Measurements from ENCODE around the gene LRP1. TPM values are rescaled to one million over a fixed set of nuclear protein-coding genes. Genes with fewer than 3 reads are reported as not detected.

LRP1 gene
- polyA plus RNA-seq, 4 donors, result 65.3 to 234 (median 81.0) TPM

DNA sequence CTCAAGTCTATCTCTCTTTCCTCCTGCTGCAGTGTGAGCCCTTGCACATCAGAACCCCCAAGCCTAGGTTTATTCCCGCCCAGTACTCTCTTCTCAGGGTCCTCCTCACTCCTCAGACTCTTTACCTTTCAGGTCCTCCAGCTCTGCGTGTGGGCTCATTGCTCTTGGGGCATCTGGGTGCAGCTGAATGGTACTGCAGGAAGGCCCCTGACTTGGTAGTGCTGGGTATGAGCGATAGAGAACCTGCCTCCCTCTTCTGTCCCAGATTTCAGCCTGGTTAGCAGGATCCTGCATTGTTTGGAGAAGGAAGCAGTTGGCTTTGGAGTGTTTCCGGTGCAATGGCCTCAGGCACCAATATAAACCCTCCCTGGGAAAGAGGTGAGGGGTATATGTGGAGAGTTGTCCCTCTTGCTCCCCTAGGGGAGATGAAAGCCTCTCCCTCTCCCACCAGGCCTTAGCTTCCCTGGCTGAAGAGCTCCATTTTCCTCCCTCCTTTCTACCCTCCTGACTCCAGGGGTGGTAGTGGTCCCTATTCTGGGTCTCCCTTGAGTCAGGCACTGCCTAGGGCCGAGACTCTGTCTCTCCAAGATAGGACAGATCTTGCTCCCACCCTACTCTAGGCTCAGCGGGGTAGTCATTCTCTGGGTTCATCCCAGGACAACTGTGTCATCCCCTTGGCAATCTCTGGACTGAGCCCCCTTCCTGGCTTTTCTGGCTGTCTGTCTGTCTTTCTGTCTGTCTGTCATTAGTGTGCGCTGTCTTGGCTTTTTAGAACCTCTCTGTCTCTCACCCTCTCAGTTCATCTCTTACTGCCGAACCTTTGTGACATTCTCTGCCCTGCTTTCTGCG, 3.8 kb downstream of the LRP1 start:
- DNase-seq (ENCODE audit: low read depth in 4 of 4, low spot score in 3 of 4), result no peak

DNA sequence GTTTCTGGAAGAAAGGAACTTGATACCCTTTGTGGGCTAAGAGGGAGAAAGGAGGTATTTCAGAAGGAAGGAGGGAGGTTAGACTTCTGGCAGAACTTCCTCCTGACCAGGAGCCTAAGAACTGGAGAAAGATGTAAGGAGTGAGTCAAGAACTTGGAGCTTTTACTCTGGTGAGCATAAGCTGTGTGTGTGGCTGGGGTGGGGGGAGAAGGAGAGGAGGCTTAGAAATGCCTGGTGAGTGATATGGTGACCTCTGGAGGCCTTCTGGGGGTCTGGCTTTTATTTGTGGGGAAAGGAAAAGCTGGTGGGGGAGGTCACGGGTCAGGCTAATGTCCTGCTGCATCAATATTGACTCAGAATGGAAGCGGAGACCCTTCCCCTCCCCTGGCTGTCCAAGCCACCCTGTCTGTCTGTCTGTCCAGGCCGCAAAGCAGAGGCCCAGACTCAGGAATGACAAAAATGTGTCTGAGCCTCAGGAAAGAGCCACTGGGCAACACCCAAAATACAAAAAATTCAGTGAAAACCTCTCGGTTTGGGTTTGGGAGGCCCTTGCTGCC, 4.8 kb downstream of the LRP1 start:
- DNase-seq (ENCODE audit: low read depth in 4 of 4, low spot score in 3 of 4), result no peak

DNA sequence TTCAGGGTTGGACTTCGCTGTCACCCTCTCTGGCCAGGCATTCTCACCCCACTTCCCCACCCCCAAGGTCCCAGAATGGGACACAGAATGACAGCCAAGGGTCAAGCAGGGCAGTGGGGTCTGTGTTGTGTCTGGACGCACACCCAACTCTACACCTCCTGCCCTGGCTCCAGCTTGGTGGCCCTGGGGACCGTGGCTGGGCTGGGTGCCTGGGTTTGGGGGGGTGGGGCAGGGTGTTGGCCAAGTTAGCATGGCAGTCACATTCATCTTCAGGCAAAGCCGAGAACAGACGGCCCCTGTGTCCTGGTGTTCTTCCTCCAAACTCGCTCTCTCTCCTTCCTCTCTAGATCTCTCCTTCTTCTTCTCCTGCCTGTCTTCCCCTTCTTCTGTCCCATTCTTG, 5.6 kb downstream of the LRP1 start:
- no peak for DNase-seq (ENCODE audit: low read depth in 4 of 4, low spot score in 3 of 4)

GRCh38 chr12:57134949-57135348, 6.7 kb downstream of the LRP1 start:
- DNase-seq (ENCODE audit: low read depth in 4 of 4, low spot score in 3 of 4), result no peak

DNA sequence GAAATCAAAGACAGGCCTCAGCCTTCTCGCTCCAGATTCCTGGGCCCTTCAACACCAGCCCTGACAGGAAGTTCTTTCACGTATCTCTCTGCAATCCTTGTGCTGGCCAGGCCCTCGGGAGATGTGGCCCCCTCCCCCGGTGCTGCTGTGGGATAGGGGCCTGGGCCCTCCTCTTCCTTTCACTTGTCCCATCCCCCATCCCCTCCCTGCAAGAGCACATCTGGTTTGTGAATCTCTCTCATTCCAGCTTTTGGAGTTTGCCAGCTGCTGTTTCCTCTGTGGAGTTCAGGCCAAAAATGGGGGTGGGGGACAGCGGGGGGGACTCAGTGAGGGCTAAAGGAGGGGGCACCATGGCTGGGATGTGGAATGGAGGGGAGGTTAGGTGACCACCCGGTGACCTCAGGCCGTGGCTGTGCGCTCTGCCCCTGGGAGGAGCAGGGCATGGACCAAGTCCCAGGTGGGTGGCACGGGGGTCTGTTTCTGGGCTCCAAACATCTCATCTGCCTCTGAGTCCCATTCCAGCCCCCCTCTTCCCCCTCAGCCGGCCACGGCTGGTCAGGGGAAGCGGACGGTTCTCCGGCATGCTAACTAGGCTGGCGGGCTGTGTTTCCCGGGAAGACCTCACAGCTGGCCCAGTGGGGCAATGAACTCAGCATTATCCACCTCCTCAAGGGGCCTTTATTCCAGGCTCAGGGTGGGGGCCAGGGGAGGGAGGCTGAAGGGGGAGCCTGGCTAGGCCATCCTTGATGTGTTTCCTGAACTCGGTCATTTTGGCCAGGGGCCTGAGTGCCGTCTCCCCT, 7.4 kb downstream of the LRP1 start:
- no peak for DNase-seq (ENCODE audit: low read depth in 4 of 4, low spot score in 3 of 4)

GRCh38 chr12:57138526-57139272, 10.4 kb downstream of the LRP1 start:
- DNase-seq (ENCODE audit: low read depth in 4 of 4, low spot score in 3 of 4), result no peak

- DNase-seq (ENCODE audit: low read depth in 4 of 4, low spot score in 3 of 4), result no peak
These were observed 11.7 kb downstream of the LRP1 start for GRCh38 chr12:57139796-57140649.

DNA sequence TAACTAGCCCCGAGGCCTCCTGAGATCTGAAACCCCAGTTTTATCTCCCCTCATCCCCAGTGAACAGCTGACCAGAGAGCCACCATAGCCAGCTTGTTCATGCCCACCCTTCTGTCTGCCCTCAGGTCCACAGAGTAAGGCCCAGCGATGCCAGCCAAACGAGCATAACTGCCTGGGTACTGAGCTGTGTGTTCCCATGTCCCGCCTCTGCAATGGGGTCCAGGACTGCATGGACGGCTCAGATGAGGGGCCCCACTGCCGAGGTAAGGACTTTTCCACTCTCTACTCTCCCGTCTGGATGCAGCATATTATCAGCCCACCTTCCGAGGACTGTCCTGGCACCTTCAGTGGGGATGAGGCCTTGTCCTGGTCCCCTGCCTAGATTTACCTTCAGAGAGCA, 13.0 kb downstream of the LRP1 start:
- no peak for DNase-seq (ENCODE audit: low read depth in 4 of 4, low spot score in 3 of 4)

GRCh38 chr12:57142121-57142520, 13.8 kb downstream of the LRP1 start:
- no peak for DNase-seq (ENCODE audit: low read depth in 4 of 4, low spot score in 3 of 4)

- DNase-seq (ENCODE audit: low read depth in 4 of 4, low spot score in 3 of 4), result no peak
These were observed 14.4 kb downstream of the LRP1 start for GRCh38 chr12:57142727-57143126.

DNA sequence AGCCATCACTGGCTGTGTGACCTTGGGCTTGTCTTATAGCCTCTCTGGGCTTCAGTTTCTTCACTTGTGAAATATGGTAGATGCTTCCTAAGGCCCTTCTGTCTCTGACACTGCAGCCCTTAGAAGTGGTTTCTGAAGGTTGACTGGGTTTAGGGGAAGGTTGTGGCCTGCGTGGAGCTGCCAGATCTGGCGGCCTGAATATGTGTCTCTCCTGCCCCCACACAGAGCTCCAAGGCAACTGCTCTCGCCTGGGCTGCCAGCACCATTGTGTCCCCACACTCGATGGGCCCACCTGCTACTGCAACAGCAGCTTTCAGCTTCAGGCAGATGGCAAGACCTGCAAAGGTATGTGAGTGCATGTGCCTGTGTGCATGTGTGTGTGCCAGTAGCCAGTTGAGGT, 15.2 kb downstream of the LRP1 start:
- DNase-seq (ENCODE audit: low read depth in 4 of 4, low spot score in 3 of 4), result no peak

GRCh38 chr12:57145460-57146059, 17.3 kb downstream of the LRP1 start:
- no peak for DNase-seq (ENCODE audit: low read depth in 4 of 4, low spot score in 3 of 4)

DNA sequence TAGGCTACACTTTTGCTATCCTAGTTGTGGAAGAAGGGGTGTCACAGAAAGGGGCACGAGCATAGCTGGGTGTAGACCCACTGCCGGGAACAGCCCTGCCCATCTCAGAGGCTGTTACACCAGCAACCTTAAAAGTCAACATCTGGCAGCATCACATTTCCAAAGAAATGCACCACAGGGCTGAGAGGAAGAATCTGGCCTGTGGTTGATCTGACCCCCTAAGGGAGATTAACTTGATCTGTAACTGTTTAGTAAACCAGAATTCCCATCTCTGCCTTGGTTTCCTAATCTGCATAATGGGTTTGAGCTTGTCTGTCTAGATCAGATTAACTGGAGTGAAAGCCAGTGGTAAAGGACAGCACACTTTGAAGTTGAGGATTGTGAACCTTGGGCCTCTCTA, 17.8 kb downstream of the LRP1 start:
- no peak for DNase-seq (ENCODE audit: low read depth in 4 of 4, low spot score in 3 of 4)

DNA sequence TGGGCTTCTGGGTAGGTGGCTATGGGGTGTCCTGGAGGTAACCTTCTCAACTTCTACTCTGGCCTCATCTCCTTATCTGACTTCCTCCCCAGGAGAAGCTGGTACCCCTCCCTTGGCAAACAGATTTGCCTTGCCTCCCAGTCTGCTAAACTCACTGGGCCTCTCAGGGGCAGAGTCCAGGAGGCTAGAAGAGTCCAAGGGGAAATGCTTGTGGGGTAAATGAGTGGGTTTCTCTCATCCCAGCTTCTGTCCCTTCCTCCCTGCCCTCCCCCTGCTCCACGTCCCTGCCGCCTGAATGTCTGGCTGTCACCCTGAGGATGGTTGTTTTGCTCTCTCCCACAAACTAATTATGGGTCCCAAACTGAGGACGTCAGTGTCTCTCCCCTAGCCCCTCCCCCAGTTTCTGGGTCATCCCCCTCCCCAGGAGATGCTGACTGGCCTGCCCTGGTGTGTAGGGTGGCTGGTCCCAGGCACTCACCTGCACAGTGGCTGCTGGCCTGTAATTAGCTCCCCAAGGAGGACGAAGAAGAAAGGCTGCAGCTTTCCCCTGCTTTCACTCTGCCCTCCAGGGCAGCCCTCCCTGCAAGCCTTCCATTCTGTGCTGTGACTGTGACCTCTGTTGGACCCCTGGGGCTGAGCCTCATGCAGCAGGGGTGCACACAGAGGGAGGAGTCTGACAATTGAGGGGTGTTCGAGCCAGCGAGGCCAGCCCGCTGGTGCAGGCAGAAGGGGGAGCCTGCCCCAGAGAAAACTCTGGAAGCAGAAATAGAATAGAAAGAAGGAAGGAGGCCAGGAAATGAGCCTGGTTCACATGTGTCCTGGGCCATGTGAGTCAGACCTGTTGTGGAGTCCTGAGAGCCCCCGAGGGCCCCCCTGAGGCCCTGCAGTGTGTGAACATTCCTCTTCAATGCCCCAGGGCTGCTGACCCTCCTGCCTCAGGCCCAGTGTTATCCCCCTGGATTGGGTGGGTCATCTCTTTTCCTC, 19.0 kb downstream of the LRP1 start, which contains the start of gene LRP1-AS:
Gene LRP1-AS (minus strand): TSS at position 659 of the 984 bp plus-strand sequence.
- no peak for DNase-seq (ENCODE audit: low read depth in 4 of 4, low spot score in 3 of 4)

GRCh38 chr12:57148469-57149244, 20.4 kb downstream of the LRP1 start:
- no peak for DNase-seq (ENCODE audit: low read depth in 4 of 4, low spot score in 3 of 4)

DNA sequence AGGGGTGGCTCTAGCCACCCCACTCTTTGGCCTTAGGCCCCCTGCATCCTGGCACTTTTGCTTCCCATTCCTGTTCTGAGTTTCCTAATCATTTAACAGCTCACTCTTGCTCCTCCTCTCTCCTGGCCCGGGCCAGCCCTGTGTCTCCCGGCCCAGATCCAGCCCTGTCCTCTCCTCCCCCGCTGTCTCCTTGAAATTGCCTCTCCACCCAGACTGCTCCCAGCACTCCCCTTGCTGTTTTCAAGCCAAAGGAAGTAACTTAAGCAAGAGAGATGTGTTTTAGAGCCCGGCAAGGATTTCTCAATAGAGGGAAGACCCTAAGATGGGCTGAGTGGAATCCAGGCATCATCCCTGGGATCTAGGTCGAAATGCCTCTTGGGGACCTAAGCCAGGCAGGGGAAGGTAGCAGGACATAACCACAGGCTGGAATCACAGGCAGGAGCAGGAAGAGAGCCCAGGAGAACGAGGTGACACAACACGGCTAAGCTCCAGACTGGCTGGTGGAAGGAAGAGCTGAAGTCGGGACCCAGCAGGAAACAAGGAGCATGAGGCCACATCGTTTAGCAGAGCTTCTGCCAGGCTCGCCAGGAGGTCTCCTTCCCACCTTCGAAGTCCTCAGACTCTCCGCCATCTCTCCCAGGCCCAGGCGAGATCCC, 21.1 kb downstream of the LRP1 start:
- DNase-seq (ENCODE audit: low read depth in 4 of 4, low spot score in 3 of 4), result no peak

- DNase-seq (ENCODE audit: low read depth in 4 of 4, low spot score in 3 of 4), result no peak
These were observed 22.2 kb downstream of the LRP1 start for GRCh38 chr12:57150400-57151000.

Data from left renal pelvis (tissue), 4 donors.